IPS-20b (cell line): ENCODE measurements around the gene GPAT3.

Experiments
- H3K27ac ChIP-seq: one replicate; pipeline ENCODE4 v1.5.1; 2013; ENCODE audit warnings: low read length
- H3K27me3 ChIP-seq: 2 replicates; pipeline ENCODE4 v1.6.1; 2013; ENCODE audit warnings: mild to moderate bottlenecking, low read length, inconsistent platforms; ENCODE audit not compliant: insufficient read depth
- H3K36me3 ChIP-seq: 2 replicates; pipeline ENCODE4 v1.6.1; 2013; ENCODE audit warnings: low read depth, mild to moderate bottlenecking, inconsistent platforms, low read length, moderate library complexity; ENCODE audit not compliant: insufficient read depth
- H3K4me1 ChIP-seq: 2 replicates; pipeline ENCODE4 v1.6.1; 2013; ENCODE audit warnings: mild to moderate bottlenecking, control low read depth, inconsistent platforms, low read length, moderate library complexity; ENCODE audit not compliant: insufficient read depth
- H3K4me3 ChIP-seq: 2 replicates; pipeline ENCODE4 v1.5.1; 2013; ENCODE audit warnings: mild to moderate bottlenecking, low read length, inconsistent platforms
- H3K9ac ChIP-seq: 2 replicates; pipeline ENCODE4 v1.6.1; 2013; ENCODE audit warnings: low read depth, mild to moderate bottlenecking, inconsistent platforms, low read length, moderate library complexity
- H3K9me3 ChIP-seq: 2 replicates; pipeline ENCODE4 v1.6.1; 2013; ENCODE audit warnings: mild to moderate bottlenecking, low read depth, low read length, inconsistent platforms; ENCODE audit not compliant: insufficient read depth

Gene GPAT3

GRCh38 chr4:83629945-83630721 lies 94.2 kb downstream of the GPAT3 start:
- Histone ChIP-seq H3K9me3 (no peaks in the 10 kb centered on the region), H3K4me1 (0 out of 2 replicates have a peak, but pooled peaks cover 2% of the 10 kb centered on the region), H3K9ac (no peak overlapping the region), H3K27me3 (no peaks in the 10 kb centered on the region), H3K27ac (no peak overlapping the region), H3K36me3 (no peaks in the 10 kb centered on the region), H3K4me3 (no peak overlapping the region)

GRCh38 chr4:83631066-83631465 lies 95.2 kb downstream of the GPAT3 start:
- Histone ChIP-seq H3K27me3 (no peaks in the 10 kb centered on the region), H3K4me3 (no peak overlapping the region), H3K9ac (no peak overlapping the region), H3K4me1 (0 out of 2 replicates have a peak, but pooled peaks cover 2% of the 10 kb centered on the region), H3K27ac (no peak overlapping the region), H3K36me3 (no peaks in the 10 kb centered on the region), H3K9me3 (no peaks in the 10 kb centered on the region)

GRCh38 chr4:83636930-83637329 lies 101.0 kb downstream of the GPAT3 start:
- Histone ChIP-seq H3K4me3 (no peak overlapping the region), H3K4me1 (no peaks in the 10 kb centered on the region), H3K36me3 (no peaks in the 10 kb centered on the region), H3K9me3 (no peaks in the 10 kb centered on the region), H3K27me3 (no peaks in the 10 kb centered on the region), H3K27ac (no peak overlapping the region), H3K9ac (no peak overlapping the region)

DNA sequence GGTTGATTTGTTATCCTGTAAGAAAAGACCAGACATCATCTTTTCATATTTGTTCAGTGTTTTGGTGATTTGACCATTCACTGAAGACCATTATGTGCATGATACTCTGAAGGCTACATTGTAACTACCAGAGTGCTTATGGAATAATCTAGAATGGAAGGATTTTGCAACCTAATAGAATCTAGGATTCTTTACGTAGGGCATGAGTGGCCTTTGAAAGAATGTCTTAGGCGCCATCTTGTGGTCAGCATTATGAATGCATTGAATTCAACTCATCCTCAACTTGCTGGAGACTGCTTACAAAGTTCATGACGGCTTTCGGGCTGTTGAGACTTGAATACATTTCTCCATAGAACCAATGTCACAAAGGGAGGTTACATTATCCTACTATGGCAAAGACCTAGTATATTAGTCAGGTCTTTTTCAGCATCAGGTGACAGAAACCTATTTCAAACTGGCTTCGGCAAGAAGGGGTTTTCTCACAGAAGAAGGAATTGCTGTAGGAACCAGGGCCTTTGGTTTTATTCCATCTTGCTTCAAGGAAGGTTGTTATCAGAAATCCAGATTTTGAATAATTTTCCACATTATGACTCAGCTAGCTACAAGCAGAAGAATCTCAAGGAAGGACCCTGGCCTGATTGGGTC lies 104.1 kb downstream of the GPAT3 start:
- H3K36me3 ChIP-seq: no peaks in the 10 kb centered on the region
- H3K4me3 ChIP-seq: no peak overlapping the region
- H3K27ac ChIP-seq: no peak overlapping the region
- H3K9me3 ChIP-seq: no peaks in the 10 kb centered on the region
- no peaks in the 10 kb centered on the region for H3K4me1 ChIP-seq
- no peak overlapping the region for H3K9ac ChIP-seq
- H3K27me3 ChIP-seq: no peaks in the 10 kb centered on the region; the same call in 1 of the 2 replicates

- Histone ChIP-seq H3K27me3 (no peaks in the 10 kb centered on the region; the same call in 1 of the 2 replicates), H3K27ac (no peak overlapping the region), H3K36me3 (no peaks in the 10 kb centered on the region), H3K4me3 (no peak overlapping the region), H3K4me1 (no peaks in the 10 kb centered on the region), H3K9ac (no peak overlapping the region), H3K9me3 (no peaks in the 10 kb centered on the region)
These were observed 107.1 kb downstream of the GPAT3 start for GRCh38 chr4:83643036-83643435.

- no peaks in the 10 kb centered on the region for H3K9me3 ChIP-seq
- no peaks in the 10 kb centered on the region for H3K36me3 ChIP-seq
- no peak overlapping the region for H3K4me3 ChIP-seq
- no peaks in the 10 kb centered on the region; the same call in 1 of the 2 replicates for H3K27me3 ChIP-seq
- no peaks in the 10 kb centered on the region for H3K4me1 ChIP-seq
- no peak overlapping the region for H3K27ac ChIP-seq
- H3K9ac ChIP-seq: no peak overlapping the region
These were observed 109.1 kb downstream of the GPAT3 start for GRCh38 chr4:83644677-83645659.

DNA sequence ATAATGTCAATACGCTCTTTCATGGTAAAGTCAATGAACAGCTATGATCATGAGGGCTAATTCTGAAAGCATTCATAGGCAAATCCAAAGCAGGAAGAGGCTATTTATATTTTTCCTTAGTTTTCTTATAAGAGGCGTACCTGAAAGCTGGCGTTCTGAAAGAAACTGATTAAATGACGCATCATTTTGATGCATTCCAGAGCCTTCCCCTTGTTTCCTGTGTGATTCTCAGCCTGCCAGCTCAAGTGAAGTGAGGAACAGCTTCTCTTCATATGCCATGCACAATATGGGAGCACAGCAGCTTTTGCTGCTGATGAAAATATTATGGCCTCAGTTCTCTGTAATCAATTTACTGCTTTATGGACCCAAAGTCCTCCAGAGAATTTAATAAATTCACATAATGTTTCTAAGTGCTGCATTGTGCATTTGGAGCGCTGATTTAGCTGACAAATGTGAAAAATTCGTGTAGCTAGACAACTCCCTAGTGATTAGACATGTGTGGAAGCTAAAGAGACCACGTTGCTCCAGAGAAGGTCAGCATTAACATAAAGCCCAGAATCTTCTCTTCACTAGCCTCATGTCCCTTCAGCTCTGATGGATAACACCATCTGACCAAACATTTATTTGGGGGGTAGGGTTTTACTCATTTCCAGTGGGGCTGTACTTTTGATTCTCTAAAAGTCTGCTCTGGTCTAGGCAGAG lies 110.8 kb downstream of the GPAT3 start:
- no peak overlapping the region for H3K9ac ChIP-seq
- H3K36me3 ChIP-seq: no peaks in the 10 kb centered on the region
- H3K27me3 ChIP-seq: no peaks in the 10 kb centered on the region; the same call in 1 of the 2 replicates
- H3K9me3 ChIP-seq: no peaks in the 10 kb centered on the region
- H3K4me1 ChIP-seq: no peaks in the 10 kb centered on the region
- H3K27ac ChIP-seq: no peak overlapping the region
- no peak overlapping the region for H3K4me3 ChIP-seq

DNA sequence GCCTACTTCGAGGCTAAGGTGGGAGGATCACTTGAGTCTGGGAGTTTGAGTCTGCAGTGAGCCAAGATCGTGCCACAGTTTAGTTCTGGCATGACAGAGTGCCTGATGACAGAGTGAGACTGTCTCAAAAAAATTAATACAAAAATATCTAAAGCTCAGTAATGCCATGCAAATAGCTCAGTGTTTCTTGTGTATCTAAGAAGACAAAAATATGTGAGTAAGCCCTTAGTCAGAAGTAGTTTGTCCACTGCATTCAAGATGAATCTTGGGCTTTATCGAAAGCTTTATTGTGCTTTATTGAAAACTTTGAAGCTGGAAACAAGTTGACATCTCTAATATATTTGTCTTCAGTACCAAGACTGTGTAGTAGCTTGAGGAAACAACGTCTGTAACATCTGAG lies 115.9 kb downstream of the GPAT3 start:
- H3K27ac ChIP-seq: no peak overlapping the region

More for the DNA sequence above, 115.9 kb downstream of the GPAT3 start:
- Histone ChIP-seq H3K9me3 (no peaks in the 10 kb centered on the region), H3K4me3 (no peak overlapping the region), H3K9ac (no peak overlapping the region), H3K27me3 (no peaks in the 10 kb centered on the region), H3K4me1 (no peaks in the 10 kb centered on the region), H3K36me3 (no peaks in the 10 kb centered on the region)
